ENCODE data around the gene CLN6.
"Not testable (repeated sequence)": the region's sequence is repeated elsewhere in the genome, so short reads cannot be mapped to it uniquely, and the experiment has no call there.

CLN6 gene

GRCh38 chr15:68186671-68187397 lies 42.7 kb downstream of the CLN6 start:
- no peak for DNase-seq

- no peak for DNase-seq
These were observed 44.7 kb downstream of the CLN6 start for GRCh38 chr15:68184616-68185480.

- no peak for DNase-seq
These were observed 45.8 kb downstream of the CLN6 start for GRCh38 chr15:68183616-68184315.

GRCh38 chr15:68177742-68178141 lies 51.8 kb downstream of the CLN6 start:
- no peak for DNase-seq

GRCh38 chr15:68176601-68177000 lies 52.9 kb downstream of the CLN6 start:
- no peak for DNase-seq

- no peak for DNase-seq
These were observed 54.0 kb downstream of the CLN6 start for GRCh38 chr15:68175526-68175925.

GRCh38 chr15:68173119-68173518 lies 56.4 kb downstream of the CLN6 start:
- DNase-seq, result no peak

GRCh38 chr15:68172037-68172436 lies 57.5 kb downstream of the CLN6 start:
- not testable (repeated sequence) for DNase-seq

GRCh38 chr15:68166847-68167246 lies 62.7 kb downstream of the CLN6 start:
- DNase-seq, result no peak

GRCh38 chr15:68163191-68163590 lies 66.3 kb downstream of the CLN6 start:
- DNase-seq, result no peak

- no peak for DNase-seq
These were observed 71.4 kb downstream of the CLN6 start for GRCh38 chr15:68158046-68158628.

GRCh38 chr15:68157074-68157473 lies 72.5 kb downstream of the CLN6 start:
- DNase-seq, result no peak
